Naive B cell (primary cell): ENCODE data around the gene TUBA4A. TPM values are rescaled to one million over a fixed set of nuclear protein-coding genes. Genes with fewer than 3 reads are reported as not detected.

Experiments used
- ATAC-seq, 2 donors: fragments of 150-1000 bp; cut with Tn5 transposase; 2 replicates each; pipeline ENCODE4 v1.10.0; 2021; ENCODE audit warnings: low read depth in 2 of 2, mild to moderate bottlenecking in 2 of 2, moderate library complexity in 2 of 2
- DNase-seq: peaks from one replicate; pipeline ENCODE4 v3.0.0; 2022
- H3K27ac Mint-ChIP-seq, 6 donors: one replicate each; pipeline ENCODE4 v1.8.0; 2020 to 2022; ENCODE audit warnings: mild to moderate bottlenecking in 6 of 6, mixed read lengths in 6 of 6, moderate library complexity in 5 of 6, inconsistent platforms in 2 of 6
- H3K27me3 Mint-ChIP-seq, 3 donors: one replicate each; pipeline ENCODE4 v1.8.0; 2021 to 2022; ENCODE audit warnings: mixed read lengths in 3 of 3, mild to moderate bottlenecking in 1 of 3
- H3K36me3 Mint-ChIP-seq, 2 donors: one replicate each; pipeline ENCODE4 v1.8.0; 2020 to 2022; ENCODE audit warnings: mixed read lengths in 2 of 2, inconsistent platforms in 1 of 2, mild to moderate bottlenecking in 1 of 2
- H3K4me1 Mint-ChIP-seq, 3 donors: one replicate each; pipeline ENCODE4 v1.8.0; 2020 to 2022; ENCODE audit warnings: mixed read lengths in 3 of 3, inconsistent platforms in 1 of 3, mild to moderate bottlenecking in 1 of 3, moderate library complexity in 1 of 3
- H3K4me3 Mint-ChIP-seq, 8 donors: one replicate each; pipeline ENCODE4 v1.8.0; 2020 to 2022; ENCODE audit warnings: mild to moderate bottlenecking in 8 of 8, mixed read lengths in 8 of 8, moderate library complexity in 8 of 8, inconsistent platforms in 2 of 8
- H3K9me3 Mint-ChIP-seq, 7 donors: one replicate each; pipeline ENCODE4 v1.8.0; 2020 to 2022; ENCODE audit warnings: mixed read lengths in 7 of 7, mild to moderate bottlenecking in 5 of 7, inconsistent platforms in 2 of 7, moderate library complexity in 1 of 7
- polyA plus RNA-seq, 6 donors: library from polyadenylated mRNA; unstranded; fragments of 300-500 nt; fragmentation: Illumina TruSeq; gene quantifications; one replicate each; pipeline ENCODE4 v1.2.3, GENCODE V29; 2021; ENCODE audit warnings: low read depth in 6 of 6

The TUBA4A gene
- polyA plus RNA-seq, 6 donors from 2014 or later, result 129 to 165 (median 149) TPM

- Mint-ChIP-seq H3K9me3 (no peaks in the 10 kb centered on the region), H3K27me3 (no peaks in the 10 kb centered on the region), H3K4me3 (peak overlapping the region; percentile 78 to 95 (median 91)), H3K27ac (peak overlapping the region in 5 of 6 donors; percentile 59 to 94 (median 93)), H3K36me3 (peaks cover 0 to 7% of the 10 kb centered on the region in 2 donors), H3K4me1 (peaks cover 57 to 84% (median 79%) of the 10 kb centered on the region in 3 donors)
- ATAC-seq (no peak), DNase-seq (no peak)
Observed at GRCh38 chr2:219250049-219250781, 3.5 kb downstream of the TUBA4A start.

- Mint-ChIP-seq H3K4me1 (peaks cover 52 to 81% (median 77%) of the 10 kb centered on the region in 3 donors), H3K36me3 (peaks cover 0 to 7% of the 10 kb centered on the region in 2 donors), H3K9me3 (no peaks in the 10 kb centered on the region), H3K27ac (peak overlapping the region; percentile 93 to 95 (median 94)), H3K4me3 (peak overlapping the region; percentile 78 to 95 (median 91)), H3K27me3 (no peaks in the 10 kb centered on the region)
- no peak for ATAC-seq
- DNase-seq, result peak; percentile 40
Observed at GRCh38 chr2:219249203-219249980, 4.3 kb downstream of the TUBA4A start.

- peak overlapping the region in 5 of 6 donors; percentile 93 to 94 (median 94) for H3K27ac Mint-ChIP-seq
- no peaks in the 10 kb centered on the region for H3K27me3 Mint-ChIP-seq
- H3K36me3 Mint-ChIP-seq, result peaks cover 0 to 7% of the 10 kb centered on the region in 2 donors
- peak overlapping the region; percentile 78 to 95 (median 91) for H3K4me3 Mint-ChIP-seq
- DNase-seq (no peak), ATAC-seq (no peak)
- H3K9me3 Mint-ChIP-seq, result no peaks in the 10 kb centered on the region
- peaks cover 52 to 85% (median 77%) of the 10 kb centered on the region in 3 donors for H3K4me1 Mint-ChIP-seq
Observed at GRCh38 chr2:219248845-219249202, 4.9 kb downstream of the TUBA4A start.

GRCh38 chr2:219247678-219248642 lies 5.8 kb downstream of the TUBA4A start:
- Mint-ChIP-seq H3K36me3 (peaks cover 0 to 7% of the 10 kb centered on the region in 2 donors), H3K4me3 (peak overlapping the region; percentile 62 to 95 (median 90)), H3K27me3 (no peaks in the 10 kb centered on the region), H3K9me3 (no peaks in the 10 kb centered on the region), H3K4me1 (peaks cover 55 to 93% (median 78%) of the 10 kb centered on the region in 3 donors), H3K27ac (peak overlapping the region; percentile 63 to 94 (median 90))
- peak; percentile 55 for DNase-seq
- ATAC-seq, result peak; percentile 49 to 57

GRCh38 chr2:219246559-219246958 lies 7.2 kb downstream of the TUBA4A start:
- H3K4me3 Mint-ChIP-seq, result peak overlapping the region; percentile 51 to 95 (median 84)
- H3K4me1 Mint-ChIP-seq, result peaks cover 45 to 83% (median 66%) of the 10 kb centered on the region in 3 donors
- no peaks in the 10 kb centered on the region for H3K9me3 Mint-ChIP-seq
- ATAC-seq (no peak), DNase-seq (no peak)
- peak overlapping the region in 4 of 6 donors; percentile 70 to 93 (median 82) for H3K27ac Mint-ChIP-seq
- H3K27me3 Mint-ChIP-seq, result no peaks in the 10 kb centered on the region
- H3K36me3 Mint-ChIP-seq, result peaks cover 0 to 7% of the 10 kb centered on the region in 2 donors

GRCh38 chr2:219245899-219246230 lies 7.9 kb downstream of the TUBA4A start:
- Mint-ChIP-seq H3K36me3 (peaks cover 0 to 3% of the 10 kb centered on the region in 2 donors), H3K4me3 (peak overlapping the region; percentile 78 to 95 (median 91)), H3K9me3 (no peaks in the 10 kb centered on the region), H3K27ac (peak overlapping the region; percentile 93 to 99 (median 98)), H3K27me3 (no peaks in the 10 kb centered on the region), H3K4me1 (peaks cover 39 to 76% (median 64%) of the 10 kb centered on the region in 3 donors)
- ATAC-seq (no peak), DNase-seq (no peak)

- ATAC-seq (peak; percentile 85 to 86), DNase-seq (peak; percentile 90)
- Mint-ChIP-seq H3K36me3 (no peaks in the 10 kb centered on the region), H3K27ac (peak within 1 kb of the TSS; percentile 93 to 99 (median 98)), H3K27me3 (no peaks in the 10 kb centered on the region), H3K4me1 (peaks cover 33 to 71% (median 58%) of the 10 kb centered on the region in 3 donors), H3K9me3 (no peaks in the 10 kb centered on the region), H3K4me3 (peak within 1 kb of the TSS; percentile 78 to 95 (median 91))
Observed at GRCh38 chr2:219245148-219245898, 8.4 kb downstream of the TUBA4A start, which contains the start of the genes GLB1L and STK16. Gene GLB1L, minus strand, starts transcription at chr2:219245444. Its CDS starts 1,871 bp downstream, at chr2:219243573. Gene STK16, plus strand, starts transcription at chr2:219245479. Its CDS starts 521 bp downstream, at chr2:219246000.

GRCh38 chr2:219244789-219245147 lies 8.9 kb downstream of the TUBA4A start:
- DNase-seq, result no peak
- Mint-ChIP-seq H3K4me3 (peak overlapping the region; percentile 78 to 95 (median 91)), H3K36me3 (no peaks in the 10 kb centered on the region), H3K27me3 (no peaks in the 10 kb centered on the region), H3K9me3 (no peaks in the 10 kb centered on the region), H3K27ac (peak overlapping the region; percentile 93 to 99 (median 98)), H3K4me1 (peaks cover 28 to 65% (median 53%) of the 10 kb centered on the region in 3 donors)
- ATAC-seq, result no peak

- H3K36me3 Mint-ChIP-seq, result no peaks in the 10 kb centered on the region
- no peak for DNase-seq
- peak overlapping the region; percentile 42 to 84 (median 70) for H3K4me3 Mint-ChIP-seq
- peaks cover 18 to 51% (median 38%) of the 10 kb centered on the region in 3 donors for H3K4me1 Mint-ChIP-seq
- peak overlapping the region in 5 of 6 donors; percentile 23 to 81 (median 78) for H3K27ac Mint-ChIP-seq
- no peaks in the 10 kb centered on the region for H3K27me3 Mint-ChIP-seq
- no peaks in the 10 kb centered on the region for H3K9me3 Mint-ChIP-seq
- no peak for ATAC-seq
Observed at GRCh38 chr2:219243291-219243761, 10.4 kb downstream of the TUBA4A start.

GRCh38 chr2:219234331-219234730 lies 19.4 kb downstream of the TUBA4A start:
- peaks cover 12 to 37% of the 10 kb centered on the region in 2 donors for H3K36me3 Mint-ChIP-seq
- peaks cover 26 to 30% (median 28%) of the 10 kb centered on the region in 3 donors for H3K4me1 Mint-ChIP-seq
- H3K27ac Mint-ChIP-seq, result peak overlapping the region in 2 of 6 donors; percentile 9 to 85
- ATAC-seq (no peak), DNase-seq (no peak)
- H3K27me3 Mint-ChIP-seq, result no peaks in the 10 kb centered on the region
- no peaks in the 10 kb centered on the region for H3K9me3 Mint-ChIP-seq
- peak overlapping the region in 2 of 8 donors; percentile 5 to 31 for H3K4me3 Mint-ChIP-seq

- ATAC-seq, result peak; percentile 6 to 11
Observed at GRCh38 chr2:219230059-219230540, 23.6 kb downstream of the TUBA4A start.

More at GRCh38 chr2:219230059-219230540, 23.6 kb downstream of the TUBA4A start:
- H3K27me3 Mint-ChIP-seq, result no peaks in the 10 kb centered on the region
- H3K27ac Mint-ChIP-seq, result peak overlapping the region; percentile 90 to 99 (median 98)
- no peaks in the 10 kb centered on the region for H3K9me3 Mint-ChIP-seq
- H3K36me3 Mint-ChIP-seq, result peaks cover 15 to 23% of the 10 kb centered on the region in 2 donors
- peaks cover 43 to 48% (median 47%) of the 10 kb centered on the region in 3 donors for H3K4me1 Mint-ChIP-seq
- peak; percentile 33 for DNase-seq
- H3K4me3 Mint-ChIP-seq, result peak overlapping the region; percentile 89 to 100 (median 98)
